DMS79 treated with DMSO at 0.1 percent for 48 hours (cell line): ENCODE results near the gene EMC10.

ENCODE experiments used
- DNase-seq: peaks from one replicate; lab custom pipeline; 2025; lab: John Stamatoyannopoulos, UW

The EMC10 gene

DNA sequence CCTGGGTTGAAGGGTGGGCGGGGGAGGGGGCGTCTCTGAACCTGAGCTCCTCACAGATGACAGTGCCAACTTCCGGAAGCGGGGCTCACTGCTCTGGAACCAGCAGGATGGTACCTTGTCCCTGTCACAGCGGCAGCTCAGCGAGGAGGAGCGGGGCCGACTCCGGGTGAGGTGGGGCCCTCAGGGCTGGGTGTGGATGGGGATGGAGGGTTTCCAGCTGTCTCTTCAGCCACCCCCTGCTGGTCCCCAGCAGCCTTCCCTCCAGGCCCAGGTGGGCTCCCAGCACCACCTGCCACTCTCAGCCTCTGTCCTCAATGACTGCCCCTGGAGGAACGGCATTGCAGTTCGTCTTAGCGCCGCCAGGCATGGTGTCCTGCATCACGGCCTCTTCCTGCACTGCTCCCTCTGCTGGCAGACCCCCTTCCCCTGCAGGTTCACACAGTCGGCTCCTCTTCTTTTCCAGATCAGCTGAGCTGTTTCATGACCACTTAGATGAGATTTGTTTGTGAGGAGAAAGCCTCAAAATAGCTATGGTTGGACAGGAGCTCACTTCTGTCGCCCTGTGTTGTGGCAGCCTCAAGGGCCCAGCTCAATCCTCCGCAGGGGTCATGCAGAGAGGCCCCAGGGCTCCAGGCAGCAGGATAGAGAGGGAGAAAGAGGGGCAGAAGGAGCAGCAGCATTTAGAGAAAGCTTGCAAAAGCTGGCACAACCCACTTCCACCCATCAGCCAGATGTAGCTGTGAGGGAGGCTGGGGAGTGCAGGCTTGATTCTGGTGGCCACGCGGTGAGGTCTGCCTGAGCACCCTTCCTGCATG lies 2.8 kb downstream of the EMC10 start:
- no peak for DNase-seq

DNA sequence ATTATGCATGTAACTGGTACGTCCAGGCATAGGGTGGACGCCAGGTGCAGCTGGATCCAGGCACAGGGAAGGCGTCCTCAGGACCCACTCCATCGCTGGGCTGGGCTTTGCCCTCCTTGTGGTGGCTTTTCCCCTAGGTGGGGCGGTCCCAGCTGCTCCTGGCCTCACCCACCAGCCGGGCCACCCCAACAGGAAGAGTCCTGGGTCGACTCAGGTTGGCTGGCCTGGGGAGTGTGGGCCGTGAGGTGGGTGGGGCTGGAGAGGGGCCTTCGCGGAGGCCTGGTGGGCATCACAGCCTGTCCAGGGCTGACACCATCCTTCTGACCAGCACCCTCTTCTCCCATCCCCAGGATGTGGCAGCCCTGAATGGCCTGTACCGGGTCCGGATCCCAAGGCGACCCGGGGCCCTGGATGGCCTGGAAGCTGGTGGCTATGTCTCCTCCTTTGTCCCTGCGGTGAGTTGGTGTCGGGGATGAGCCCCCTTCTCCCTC lies 3.5 kb downstream of the EMC10 start:
- no peak for DNase-seq

DNA sequence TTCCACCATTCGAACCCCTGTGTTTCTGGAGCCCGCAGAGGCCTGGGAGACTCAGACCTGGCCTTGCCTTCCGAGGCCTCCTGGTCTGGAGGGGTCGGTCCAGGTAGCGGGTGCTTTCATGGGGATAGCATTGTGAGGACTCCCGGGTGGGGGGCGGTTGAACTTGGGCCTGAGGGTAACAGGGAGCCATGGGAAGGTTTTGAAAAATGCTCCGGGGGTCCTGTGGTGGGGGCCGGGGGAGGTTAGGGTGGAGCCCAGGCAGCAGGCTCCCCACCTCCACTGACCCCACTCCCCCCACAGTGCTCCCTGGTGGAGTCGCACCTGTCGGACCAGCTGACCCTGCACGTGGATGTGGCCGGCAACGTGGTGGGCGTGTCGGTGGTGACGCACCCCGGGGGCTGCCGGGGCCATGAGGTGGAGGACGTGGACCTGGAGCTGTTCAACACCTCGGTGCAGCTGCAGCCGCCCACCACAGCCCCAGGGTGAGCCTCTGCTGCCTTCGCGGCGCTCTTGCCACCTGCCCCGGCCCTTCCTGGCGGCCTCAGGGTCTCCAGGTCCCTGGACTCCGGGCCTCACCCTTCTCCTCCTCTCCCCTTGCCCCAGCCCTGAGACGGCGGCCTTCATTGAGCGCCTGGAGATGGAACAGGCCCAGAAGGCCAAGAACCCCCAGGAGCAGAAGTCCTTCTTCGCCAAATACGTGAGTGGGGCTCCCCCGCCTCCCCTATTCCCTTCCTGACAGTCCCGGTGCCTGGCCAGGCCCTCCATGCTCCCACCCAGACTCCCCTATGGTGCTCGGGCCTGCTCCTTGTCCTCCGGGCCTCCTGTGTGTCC lies 4.2 kb downstream of the EMC10 start:
- no peak for DNase-seq

DNA sequence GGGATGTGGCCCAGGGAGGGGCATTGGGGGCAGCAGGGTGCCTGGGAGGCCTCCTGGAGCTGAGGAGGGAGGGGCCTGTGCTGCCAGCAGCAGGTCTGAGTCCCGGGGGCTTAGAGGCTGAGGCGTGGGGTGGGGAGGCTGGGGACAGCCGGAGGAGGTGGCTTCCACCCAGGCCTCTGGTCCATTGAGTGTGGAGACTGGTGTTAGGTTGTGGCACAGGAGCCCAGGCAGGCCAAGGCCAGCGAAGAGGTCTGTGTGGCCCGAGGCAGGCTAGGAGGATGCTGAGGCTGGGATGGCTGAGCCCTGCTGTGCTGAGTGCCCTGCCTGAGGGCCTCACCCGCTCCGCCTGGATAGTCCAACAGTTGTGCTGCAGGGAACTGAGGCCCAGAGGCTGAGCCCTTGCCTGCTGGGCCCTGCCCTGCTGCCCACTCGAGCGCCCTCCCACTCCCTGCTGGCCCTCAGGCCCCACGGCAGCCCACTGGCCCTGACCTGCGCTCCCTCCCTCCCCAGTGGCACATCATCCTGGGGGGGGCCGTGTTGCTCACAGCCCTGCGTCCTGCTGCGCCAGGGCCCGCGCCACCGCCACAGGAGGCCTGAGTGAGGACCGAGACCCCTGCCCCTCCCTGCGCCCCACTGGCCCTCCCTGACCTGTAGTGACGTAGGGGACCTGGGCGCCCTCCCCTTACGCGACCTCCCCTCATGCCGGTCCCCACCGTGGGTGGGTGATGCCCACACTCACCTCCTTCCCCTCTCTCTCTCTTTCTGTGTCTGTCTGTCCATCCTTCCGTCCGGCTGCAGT lies 5.2 kb downstream of the EMC10 start:
- DNase-seq = no peak

DNA sequence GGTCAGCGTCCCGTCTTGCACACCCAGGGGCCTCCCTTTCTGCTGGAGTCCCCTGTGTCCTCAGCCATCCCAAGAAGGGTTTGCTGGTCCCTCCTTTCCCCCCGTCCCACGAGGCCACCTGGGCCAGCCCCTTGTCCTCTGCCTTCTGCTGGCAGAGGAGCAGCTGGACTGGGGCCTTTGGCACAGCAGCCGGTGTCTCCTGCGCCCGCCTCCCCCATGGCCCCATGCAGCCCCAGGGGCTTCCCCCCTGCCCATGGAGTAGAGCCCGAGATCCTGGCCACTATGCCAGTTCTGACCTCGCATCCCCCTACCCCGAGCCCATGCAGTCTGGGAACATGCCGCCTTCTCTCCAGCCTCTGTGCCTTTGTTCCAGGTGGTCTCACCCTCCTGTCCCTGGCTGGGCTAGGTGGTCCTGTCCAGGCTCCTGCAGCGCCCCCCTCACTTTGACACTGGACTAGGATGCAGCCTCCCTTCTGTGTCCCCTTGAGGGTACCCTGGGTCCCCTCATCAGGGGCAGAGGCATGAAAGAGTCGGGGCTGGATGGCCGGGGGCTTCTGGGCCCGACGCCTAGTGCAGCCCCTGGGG lies 6.1 kb downstream of the EMC10 start:
- no peak for DNase-seq

DNA sequence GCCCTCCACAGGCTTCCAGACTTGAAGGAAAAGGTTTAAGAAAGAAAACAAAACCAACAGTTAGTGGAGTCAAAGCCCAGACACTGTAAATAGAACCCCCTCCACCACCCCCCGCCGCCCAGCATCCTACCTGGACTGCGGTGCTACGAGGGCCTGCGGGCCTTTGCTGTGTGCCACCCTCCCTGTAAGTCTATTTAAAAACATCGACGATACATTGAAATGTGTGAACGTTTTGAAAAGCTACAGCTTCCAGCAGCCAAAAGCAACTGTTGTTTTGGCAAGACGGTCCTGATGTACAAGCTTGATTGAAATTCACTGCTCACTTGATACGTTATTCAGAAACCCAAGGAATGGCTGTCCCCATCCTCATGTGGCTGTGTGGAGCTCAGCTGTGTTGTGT lies 6.6 kb downstream of the EMC10 start:
- no peak for DNase-seq

DNA sequence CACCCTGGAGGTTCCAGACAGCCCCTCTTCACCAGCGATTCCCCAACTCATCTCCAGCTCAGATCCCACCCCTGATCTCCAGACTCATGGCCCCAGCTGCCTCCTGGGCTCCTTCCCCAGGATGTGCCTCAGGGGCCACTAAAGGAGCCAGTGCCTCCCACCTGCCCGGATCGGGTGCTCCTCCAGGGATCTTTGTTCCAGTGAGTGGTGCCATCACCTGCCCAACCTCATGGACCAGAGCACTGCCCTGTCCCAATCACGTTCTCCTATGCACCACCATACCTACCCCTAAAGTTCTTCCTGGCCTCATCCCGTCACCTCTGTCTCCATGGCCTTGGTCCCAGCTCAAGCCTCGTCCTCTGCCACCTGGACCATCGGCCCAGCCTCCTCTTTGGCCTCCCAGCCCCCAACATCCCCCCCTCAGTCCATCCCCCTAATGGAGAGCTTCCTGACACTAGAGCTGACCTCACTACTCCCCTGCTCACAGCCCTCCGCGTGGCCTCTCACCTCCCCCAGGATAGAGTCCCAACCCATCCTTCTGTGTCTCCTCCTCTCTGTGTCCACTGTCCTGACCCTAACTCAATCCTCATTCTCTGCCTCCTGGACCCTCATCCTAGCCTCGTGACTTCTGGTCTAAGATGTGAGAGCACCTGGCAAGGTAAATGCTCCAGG lies 9.1 kb downstream of the EMC10 start:
- DNase-seq = no peak

DNA sequence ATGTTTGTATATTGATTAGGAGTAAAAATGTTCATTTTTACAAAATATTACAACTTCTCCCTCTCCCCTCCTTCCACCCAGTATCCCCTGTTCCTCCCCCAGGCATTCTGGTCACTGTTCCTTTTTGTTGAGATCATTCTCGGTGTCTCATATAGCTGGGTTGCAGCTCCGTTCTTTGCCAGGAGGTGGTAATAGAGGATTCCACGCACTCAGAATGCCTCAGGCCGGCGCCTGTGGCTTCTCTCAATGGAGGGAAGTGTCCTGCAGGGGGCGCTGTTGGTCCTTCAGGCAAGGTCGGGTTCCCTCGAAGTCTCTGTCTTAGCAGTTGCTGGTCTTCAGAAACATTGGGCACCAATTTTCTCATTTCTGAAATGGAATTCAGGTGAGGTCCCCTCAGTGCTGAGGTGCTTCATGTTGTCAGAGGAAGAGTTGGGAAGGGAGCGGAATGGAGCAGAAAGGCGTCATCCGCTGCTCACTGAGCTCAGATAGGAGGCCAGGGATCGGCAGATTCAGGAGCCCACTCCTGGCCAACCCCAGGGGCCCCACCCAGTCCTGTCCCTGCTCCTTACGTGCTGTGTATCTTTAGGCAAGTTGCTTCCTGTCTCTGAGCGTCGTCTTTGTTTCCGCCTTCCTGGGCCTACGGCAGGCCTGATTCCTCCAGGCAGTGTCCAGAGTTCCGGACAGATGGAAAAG lies 10.7 kb downstream of the EMC10 start:
- no peak for DNase-seq

DNA sequence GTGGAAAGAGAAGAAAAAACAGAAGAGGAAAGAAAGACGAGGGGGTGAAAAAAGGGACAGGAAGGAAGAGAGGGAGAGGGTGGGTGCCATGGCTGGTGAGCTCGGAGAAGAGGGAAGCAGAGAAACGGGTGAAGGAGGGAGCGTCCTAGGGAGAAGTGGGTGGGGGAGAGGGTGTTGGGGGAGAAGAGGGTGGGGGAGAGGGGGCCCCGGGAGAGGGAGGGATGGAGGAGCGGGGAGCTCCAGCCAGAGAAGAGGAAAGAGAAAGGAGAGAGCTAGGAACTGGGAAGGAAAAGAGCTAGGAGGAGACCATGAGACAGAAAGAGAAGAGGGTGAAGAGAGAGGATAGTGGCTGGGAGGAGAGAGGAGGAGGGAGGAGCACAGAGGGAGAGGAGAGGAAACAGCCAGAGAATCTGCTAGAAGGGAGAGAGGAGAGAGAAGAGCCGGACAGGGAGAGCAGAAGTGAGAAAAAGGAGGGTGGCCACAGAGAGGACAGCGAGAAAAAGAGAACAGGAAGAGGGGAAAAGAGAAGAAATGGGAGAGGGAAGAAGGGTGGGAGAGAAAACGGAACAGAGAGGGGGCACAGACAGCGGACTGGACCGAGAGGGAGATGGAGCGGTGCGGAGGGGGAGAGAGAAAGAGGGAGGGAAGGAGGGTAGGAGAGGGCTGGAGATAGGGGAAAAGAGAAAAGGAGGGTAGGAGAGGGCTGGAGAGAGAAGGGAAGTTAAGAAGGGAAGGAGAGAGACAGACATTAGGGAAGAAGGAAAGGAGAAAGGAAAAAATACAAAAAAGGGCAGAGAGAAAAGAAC lies 12.3 kb downstream of the EMC10 start:
- no peak for DNase-seq

DNA sequence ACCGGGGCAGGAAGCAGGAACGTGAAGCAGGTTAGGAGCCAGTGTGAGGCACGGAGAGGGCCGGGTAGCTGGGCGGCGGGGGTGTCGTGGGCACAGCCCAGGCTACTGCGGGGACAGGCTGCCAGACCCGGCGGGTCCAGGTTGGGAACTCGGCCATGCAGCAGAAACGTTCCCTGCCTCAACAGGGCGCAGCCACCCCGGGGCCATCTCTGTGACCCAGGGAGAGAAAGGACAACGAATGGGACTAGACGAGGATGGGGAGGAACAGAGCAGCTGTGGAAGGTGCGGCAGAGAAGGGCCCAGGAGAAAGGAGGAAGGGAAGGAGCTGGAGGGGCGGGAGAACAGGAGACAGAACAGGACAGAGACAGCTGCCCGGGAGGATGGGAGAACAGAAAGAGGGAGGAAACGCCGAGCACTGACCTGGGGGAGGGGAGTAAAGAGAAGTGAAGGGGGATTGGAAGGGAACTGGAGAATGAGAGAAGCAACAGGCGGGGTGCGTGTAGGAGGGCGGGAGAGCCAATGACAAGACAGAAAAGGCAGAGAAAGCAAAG lies 13.2 kb downstream of the EMC10 start:
- DNase-seq = no peak

DNA sequence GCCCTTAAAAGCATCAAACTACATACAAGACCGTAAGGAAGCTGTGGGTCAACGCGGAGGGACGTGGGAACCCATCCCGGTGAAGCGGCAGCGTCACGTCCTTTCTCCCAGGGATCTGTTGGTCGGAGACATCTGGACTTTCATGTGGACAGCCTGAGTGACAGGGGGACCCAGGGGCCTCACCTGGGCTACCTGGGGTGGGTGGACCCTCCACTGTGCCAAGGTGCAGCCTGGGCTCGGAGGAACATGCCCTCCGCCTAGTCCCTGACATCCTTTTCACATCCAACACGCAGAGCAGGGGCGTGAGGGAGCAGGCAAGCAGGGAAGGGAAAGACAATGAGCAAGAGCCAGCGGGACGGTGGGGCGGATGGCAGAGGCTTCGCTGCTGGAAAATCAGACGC lies 14.1 kb downstream of the EMC10 start:
- DNase-seq = no peak

DNA sequence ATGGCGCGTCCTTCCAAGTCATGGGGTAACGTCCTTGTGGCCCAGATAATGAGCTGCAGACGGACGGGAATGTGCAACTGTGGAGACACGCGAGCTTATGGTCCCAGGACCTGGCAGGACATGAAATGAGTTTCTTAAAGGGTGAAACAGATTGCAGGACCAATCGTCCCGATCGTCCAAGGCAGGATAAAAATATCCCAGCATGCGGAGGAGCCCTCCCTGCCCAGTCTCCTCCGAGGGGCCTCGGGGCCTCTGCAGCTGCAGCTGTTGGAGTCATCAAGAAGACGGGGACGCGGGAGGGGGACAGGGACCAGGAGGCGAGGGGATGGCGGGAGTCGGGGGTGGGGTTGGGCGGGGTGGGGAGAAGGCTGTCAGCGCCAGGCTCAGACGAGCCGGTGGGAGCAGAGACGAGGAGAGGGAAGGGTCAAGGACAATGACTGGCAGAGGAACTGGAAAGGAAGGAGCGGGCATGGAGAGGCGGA lies 14.7 kb downstream of the EMC10 start:
- DNase-seq = no peak

DNA sequence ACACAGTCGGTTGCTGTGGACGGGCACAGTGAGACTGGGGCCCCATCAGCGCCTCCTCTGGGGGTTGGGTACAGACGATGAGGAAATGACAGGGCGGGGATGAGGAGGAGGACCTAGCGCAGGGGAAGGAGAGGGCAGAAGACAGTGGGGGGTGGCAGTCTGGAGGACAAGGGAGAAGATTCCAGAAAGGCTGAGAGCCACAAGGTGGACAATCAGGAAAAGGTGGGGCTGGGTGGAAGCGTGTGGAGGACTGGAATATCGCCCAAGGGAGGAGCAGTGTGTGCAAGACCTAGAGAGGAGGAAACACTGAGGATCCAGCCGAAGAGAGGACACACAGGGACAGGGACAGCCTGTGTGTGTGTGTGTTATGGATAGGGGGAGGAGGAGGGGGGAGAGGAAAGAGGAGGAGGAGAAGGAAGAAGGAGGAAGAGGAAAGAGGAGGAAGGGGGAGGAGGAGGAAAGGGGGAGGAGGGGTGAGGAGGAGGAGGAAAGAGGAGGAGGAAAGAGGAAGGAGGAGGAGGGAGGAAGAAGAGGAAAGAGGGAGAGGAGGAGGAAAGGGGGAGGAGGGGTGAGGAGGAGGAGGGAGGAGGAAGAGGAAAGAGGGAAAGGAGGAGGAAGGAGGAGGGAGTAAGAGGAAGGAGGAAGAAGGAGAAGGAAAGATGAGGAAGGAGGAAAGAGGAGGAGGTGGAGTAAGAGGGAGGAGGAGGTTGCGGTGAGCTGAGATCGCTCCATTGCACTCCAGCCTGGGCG lies 16.2 kb downstream of the EMC10 start:
- DNase-seq = no peak

DNA sequence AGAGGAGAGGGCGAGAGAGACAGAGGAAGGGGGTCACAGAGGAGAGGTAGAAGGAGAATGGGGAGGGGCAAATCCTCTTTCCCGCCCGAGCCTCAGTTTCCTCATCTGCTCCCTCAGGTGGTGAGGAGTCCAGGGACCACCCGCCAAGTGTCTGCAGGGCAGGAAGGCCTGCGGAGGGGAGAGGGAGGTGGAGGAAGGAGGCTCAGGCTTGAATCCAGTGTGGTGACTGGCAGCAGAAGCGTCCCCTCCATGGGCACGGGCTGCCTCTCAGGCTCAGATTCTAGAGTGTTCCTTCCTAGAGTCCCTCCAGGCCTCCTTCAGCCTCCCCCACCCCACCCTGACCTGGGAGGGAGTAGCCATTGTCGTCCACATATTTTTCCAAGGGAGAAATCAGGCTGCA lies 16.9 kb downstream of the EMC10 start:
- DNase-seq = no peak

DNA sequence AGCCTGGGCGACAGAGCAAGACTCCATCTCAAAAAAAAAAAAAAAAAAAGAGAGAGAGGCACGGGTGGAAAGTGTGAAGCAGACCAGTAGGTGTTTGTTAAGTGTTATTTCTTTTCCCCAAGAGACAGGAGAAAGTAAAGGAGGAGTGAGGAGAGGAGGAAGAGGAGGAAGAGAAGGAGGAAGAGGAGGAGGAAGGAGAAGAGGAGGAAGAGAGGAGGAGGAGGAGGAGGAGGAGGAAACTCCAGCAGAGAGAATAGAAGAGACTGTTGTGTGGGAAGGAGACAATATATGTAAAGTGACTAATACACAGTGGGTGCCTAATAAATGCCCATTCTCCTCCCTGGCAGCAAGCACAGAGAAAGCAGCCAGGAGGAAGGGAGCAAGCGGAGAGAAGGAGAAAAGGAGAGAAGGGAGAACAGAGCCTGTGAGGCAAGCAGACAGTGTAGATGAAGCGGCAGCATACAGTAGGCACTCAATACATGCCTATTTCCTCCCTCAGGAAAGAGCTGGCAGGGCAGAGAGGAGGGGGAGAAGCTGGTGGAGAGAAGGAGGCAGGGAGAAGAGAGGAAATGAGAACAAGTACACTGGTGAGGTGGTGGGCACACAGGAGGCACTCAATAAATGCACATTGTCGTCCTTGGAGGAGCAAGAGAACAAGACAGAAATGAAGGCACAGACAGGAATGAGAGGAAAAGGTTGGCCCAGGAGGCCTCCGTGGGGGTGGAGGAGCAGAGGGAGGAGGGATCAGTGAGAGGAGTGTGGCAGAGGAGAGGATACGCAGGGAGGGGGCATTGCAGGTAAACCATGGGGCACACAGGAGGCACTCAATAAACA lies 18.1 kb downstream of the EMC10 start:
- DNase-seq = no peak

DNA sequence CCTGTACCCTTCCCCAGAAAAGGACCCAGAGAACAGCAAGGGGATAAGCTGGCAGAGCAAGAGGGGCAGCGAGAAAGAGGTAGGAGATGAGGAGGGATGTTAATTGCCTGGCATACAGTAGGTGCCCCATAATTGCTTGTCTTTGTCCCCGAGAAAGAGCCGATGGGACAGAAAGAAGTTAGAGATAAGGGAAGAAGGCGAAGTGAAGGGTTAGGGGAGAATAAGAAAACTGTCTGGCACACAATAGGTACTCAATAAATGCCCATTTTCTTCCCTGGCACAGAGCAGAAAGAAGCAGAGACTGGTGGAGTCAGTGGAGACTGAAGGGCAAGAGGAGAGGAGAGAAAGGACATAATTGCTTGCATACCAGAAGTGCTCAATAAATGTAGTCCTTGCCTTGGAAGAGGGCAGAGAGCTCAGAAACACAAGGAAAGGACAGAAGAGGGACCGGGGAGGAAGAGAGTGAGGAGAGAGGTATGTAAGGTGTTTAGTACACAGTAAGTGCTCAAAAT lies 18.8 kb downstream of the EMC10 start:
- DNase-seq = no peak

DNA sequence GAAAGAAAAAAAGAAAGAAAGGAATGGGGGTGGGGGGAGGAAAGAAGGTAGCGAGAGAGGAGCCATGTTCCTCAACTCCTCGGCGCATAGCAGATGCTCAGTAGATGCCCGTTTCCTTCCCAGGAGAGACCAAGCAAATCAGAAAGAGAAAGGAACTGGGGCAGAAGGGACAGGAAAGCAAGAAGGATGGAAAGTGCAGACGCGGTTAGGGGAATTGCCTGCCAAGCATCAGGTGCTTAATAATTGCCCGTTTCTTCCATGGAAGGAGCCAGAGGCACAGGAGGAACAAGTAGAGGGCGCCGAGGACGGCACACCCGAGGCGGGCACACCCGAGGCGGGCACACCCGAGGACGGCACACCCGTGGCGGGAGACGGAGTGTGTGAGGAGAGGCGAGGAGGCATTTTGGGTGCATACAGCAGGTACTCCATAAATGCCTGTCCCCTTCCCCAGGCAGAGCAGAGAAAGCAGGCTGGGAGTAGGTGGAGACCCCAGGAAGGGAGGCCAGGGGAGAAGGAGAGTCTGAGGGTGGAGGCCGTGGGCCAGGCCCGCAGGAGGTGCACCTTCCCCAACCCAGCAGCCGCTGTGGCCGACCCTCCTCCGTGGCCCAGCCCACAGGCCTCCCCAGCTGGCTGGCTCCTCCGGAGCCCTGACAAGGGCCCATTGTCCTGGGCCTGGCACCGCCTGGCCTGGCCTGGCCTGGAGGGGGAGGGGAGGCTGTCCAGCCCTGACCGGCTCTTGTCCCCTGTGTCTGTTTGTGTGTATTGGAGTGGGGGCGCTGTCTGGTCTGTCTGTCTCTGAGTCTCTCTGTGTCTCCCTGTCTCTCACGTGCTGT lies 20.1 kb downstream of the EMC10 start:
- no peak for DNase-seq
